Esophagus (tissue), 2 donors: Measurements from ENCODE around the gene RDH13. TPM values are rescaled to one million over a fixed set of nuclear protein-coding genes. Genes with fewer than 3 reads are reported as not detected.
A peak's percentile ranks its signal among the peaks of the same experiment; 100 is the strongest.

Experiments used
- H3K27ac ChIP-seq, 2 donors: one replicate each; pipeline ENCODE4 v1.5.1; 2013; ENCODE audit warnings: low read depth in 2 of 2, mild to moderate bottlenecking in 2 of 2, inconsistent platforms in 1 of 2, low read length in 1 of 2, moderate library complexity in 1 of 2
- H3K27me3 ChIP-seq, 2 donors: one replicate each; pipeline ENCODE4 v1.6.1; 2013; ENCODE audit warnings: low read length in 2 of 2, control low read depth in 1 of 2, mild to moderate bottlenecking in 1 of 2; ENCODE audit not compliant: insufficient read depth in 2 of 2, control insufficient read depth in 1 of 2
- H3K36me3 ChIP-seq, 2 donors: one replicate each; pipeline ENCODE4 v1.6.1; 2013; ENCODE audit warnings: low read length in 1 of 2; ENCODE audit not compliant: control insufficient read depth in 2 of 2, insufficient read depth in 2 of 2
- H3K4me1 ChIP-seq, 2 donors: one replicate each; pipeline ENCODE4 v1.6.1; 2013; ENCODE audit warnings: low read length in 1 of 2; ENCODE audit not compliant: control insufficient read depth in 2 of 2, insufficient read depth in 2 of 2
- H3K4me3 ChIP-seq, 2 donors: one replicate each; pipeline ENCODE4 v1.5.1; 2013; ENCODE audit warnings: low read length in 2 of 2, mild to moderate bottlenecking in 2 of 2, low read depth in 1 of 2, moderate library complexity in 1 of 2
- H3K9me3 ChIP-seq, 2 donors: one replicate each; pipeline ENCODE4 v1.6.1; 2013; ENCODE audit warnings: mild to moderate bottlenecking in 2 of 2, low read depth in 1 of 2, low read length in 1 of 2, moderate library complexity in 1 of 2; ENCODE audit not compliant: control insufficient read depth in 2 of 2, insufficient read depth in 1 of 2
- WGBS, 2 donors: extraction: QIAGEN DNeasy Blood & Tissue Kit; methylation state at CpG; one replicate each; pipeline ENCODE4 v1.1.7; 2013; 5-methylcytosine and 5-hydroxymethylcytosine counted together
- polyA plus RNA-seq, 2 donors: library from polyadenylated mRNA; stranded (reverse); fragments of 200-250 nt; gene quantifications; one replicate each; pipeline ENCODE4 v1.2.3, GENCODE V29; 2013
- donor health status: healthy with polysubstance abuse.
- donor health status: Bipolar disorder and iron deficiency.

RDH13 gene
- polyA plus RNA-seq, 2 donors: 32.5 to 60.6 TPM

GRCh38 chr19:55085923-55086715 lies 23.2 kb upstream of the RDH13 start:
- H3K27ac ChIP-seq: peak overlapping the region in 1 of 2 donors; percentile 18
- peaks cover under 1 to 5% of the 10 kb centered on the region in 2 donors for H3K36me3 ChIP-seq
- peaks cover 0 to 22% of the 10 kb centered on the region in 2 donors for H3K4me1 ChIP-seq
- H3K27me3 ChIP-seq: no peaks in the 10 kb centered on the region
- 34 to 41% methylated on average over 29 to 35 of the region's 35 CpGs for WGBS, 2 donors
- H3K4me3 ChIP-seq: peak overlapping the region; percentile 32 to 45
- H3K9me3 ChIP-seq: peaks cover 0 to 10% of the 10 kb centered on the region in 2 donors

- Histone ChIP-seq H3K36me3 (peaks cover 0 to 2% of the 10 kb centered on the region in 2 donors), H3K4me1 (peaks cover 0 to 37% of the 10 kb centered on the region in 2 donors), H3K27me3 (no peaks in the 10 kb centered on the region), H3K4me3 (no peak overlapping the region), H3K27ac (no peak overlapping the region), H3K9me3 (peaks cover 0 to 14% of the 10 kb centered on the region in 2 donors)
- 85 to 92% methylated on average over 8 to 10 of the region's 10 CpGs for WGBS, 2 donors
Measured at GRCh38 chr19:55084416-55084815, 21.5 kb upstream of the RDH13 start.

GRCh38 chr19:55083004-55083850 lies 20.3 kb upstream of the RDH13 start:
- no peaks in the 10 kb centered on the region for H3K27me3 ChIP-seq
- peaks cover 0 to 15% of the 10 kb centered on the region in 2 donors for H3K9me3 ChIP-seq
- WGBS, 2 donors: 47 to 52% methylated on average over 42 of the region's 42 CpGs
- peaks cover 0 to 36% of the 10 kb centered on the region in 2 donors for H3K4me1 ChIP-seq
- no peak overlapping the region for H3K27ac ChIP-seq
- peaks cover 0 to 2% of the 10 kb centered on the region in 2 donors for H3K36me3 ChIP-seq
- peak overlapping the region in 1 of 2 donors; percentile 35 for H3K4me3 ChIP-seq

GRCh38 chr19:55082020-55082851 lies 19.3 kb upstream of the RDH13 start:
- H3K4me1 ChIP-seq: peaks cover 0 to 26% of the 10 kb centered on the region in 2 donors
- H3K4me3 ChIP-seq: peak overlapping the region; percentile 32 to 48

GRCh38 chr19:55081770-55082019 lies 18.7 kb upstream of the RDH13 start:
- Histone ChIP-seq H3K4me3 (peak overlapping the region; percentile 32 to 48), H3K27ac (peak overlapping the region in 1 of 2 donors; percentile 18), H3K9me3 (peaks cover 0 to 15% of the 10 kb centered on the region in 2 donors), H3K27me3 (no peaks in the 10 kb centered on the region), H3K36me3 (peaks cover 0 to 2% of the 10 kb centered on the region in 2 donors), H3K4me1 (peaks cover 0 to 24% of the 10 kb centered on the region in 2 donors)
- 8 to 22% methylated on average over 18 to 22 of the region's 22 CpGs for WGBS, 2 donors

More at GRCh38 chr19:55082020-55082851, 19.3 kb upstream of the RDH13 start:
- Histone ChIP-seq H3K27ac (peak overlapping the region in 1 of 2 donors; percentile 47), H3K9me3 (peaks cover 0 to 15% of the 10 kb centered on the region in 2 donors), H3K27me3 (no peaks in the 10 kb centered on the region), H3K36me3 (peaks cover 0 to 2% of the 10 kb centered on the region in 2 donors)
- 16 to 27% methylated on average over 62 to 64 of the region's 64 CpGs for WGBS, 2 donors

- Histone ChIP-seq H3K4me1 (peaks cover 0 to 24% of the 10 kb centered on the region in 2 donors), H3K4me3 (peak overlapping the region; percentile 48 to 66), H3K9me3 (peaks cover 0 to 15% of the 10 kb centered on the region in 2 donors), H3K27me3 (no peaks in the 10 kb centered on the region), H3K36me3 (peaks cover 0 to 2% of the 10 kb centered on the region in 2 donors), H3K27ac (peak overlapping the region; percentile 69 to 82)
- 3% methylated on average over 60 of the region's 60 CpGs for WGBS, 2 donors
Measured at GRCh38 chr19:55080968-55081769, 18.2 kb upstream of the RDH13 start.

GRCh38 chr19:55080121-55080967 lies 17.4 kb upstream of the RDH13 start:
- peak overlapping the region; percentile 69 to 82 for H3K27ac ChIP-seq
- peaks cover 0 to 15% of the 10 kb centered on the region in 2 donors for H3K9me3 ChIP-seq
- 5 to 7% methylated on average over 55 of the region's 55 CpGs for WGBS, 2 donors

GRCh38 chr19:55079400-55080038 lies 16.6 kb upstream of the RDH13 start:
- Histone ChIP-seq H3K4me3 (peak overlapping the region; percentile 48 to 66), H3K27ac (peak overlapping the region; percentile 9 to 82), H3K36me3 (peaks cover 0 to 2% of the 10 kb centered on the region in 2 donors), H3K4me1 (peaks cover 0 to 24% of the 10 kb centered on the region in 2 donors), H3K9me3 (peaks cover 0 to 15% of the 10 kb centered on the region in 2 donors), H3K27me3 (no peaks in the 10 kb centered on the region)
- 77 to 79% methylated on average over 19 of the region's 19 CpGs for WGBS, 2 donors

More at GRCh38 chr19:55080121-55080967, 17.4 kb upstream of the RDH13 start:
- Histone ChIP-seq H3K4me3 (peak overlapping the region; percentile 48 to 66), H3K36me3 (peaks cover 0 to 2% of the 10 kb centered on the region in 2 donors), H3K4me1 (peaks cover 0 to 24% of the 10 kb centered on the region in 2 donors), H3K27me3 (no peaks in the 10 kb centered on the region)
